Erythroblast (primary cell): ENCODE measurements around the gene P2RX4.

Experiments used
- DNase-seq, 2 experiments: peaks; one replicate each; lab custom pipeline; 2025; lab: John Stamatoyannopoulos, UW
- GATA1 ChIP-seq: IDR thresholded peaks from 2 replicates; pipeline ENCODE4 v1.6.1; 2011; ENCODE audit warnings: low read depth, mild to moderate bottlenecking, control low read depth, low read length, moderate library complexity
- POLR2A ChIP-seq: IDR thresholded peaks from 2 replicates; pipeline ENCODE4 v1.6.1; 2011; ENCODE audit warnings: mild to moderate bottlenecking, low read length

P2RX4 gene, protein sequence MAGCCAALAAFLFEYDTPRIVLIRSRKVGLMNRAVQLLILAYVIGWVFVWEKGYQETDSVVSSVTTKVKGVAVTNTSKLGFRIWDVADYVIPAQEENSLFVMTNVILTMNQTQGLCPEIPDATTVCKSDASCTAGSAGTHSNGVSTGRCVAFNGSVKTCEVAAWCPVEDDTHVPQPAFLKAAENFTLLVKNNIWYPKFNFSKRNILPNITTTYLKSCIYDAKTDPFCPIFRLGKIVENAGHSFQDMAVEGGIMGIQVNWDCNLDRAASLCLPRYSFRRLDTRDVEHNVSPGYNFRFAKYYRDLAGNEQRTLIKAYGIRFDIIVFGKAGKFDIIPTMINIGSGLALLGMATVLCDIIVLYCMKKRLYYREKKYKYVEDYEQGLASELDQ

DNA sequence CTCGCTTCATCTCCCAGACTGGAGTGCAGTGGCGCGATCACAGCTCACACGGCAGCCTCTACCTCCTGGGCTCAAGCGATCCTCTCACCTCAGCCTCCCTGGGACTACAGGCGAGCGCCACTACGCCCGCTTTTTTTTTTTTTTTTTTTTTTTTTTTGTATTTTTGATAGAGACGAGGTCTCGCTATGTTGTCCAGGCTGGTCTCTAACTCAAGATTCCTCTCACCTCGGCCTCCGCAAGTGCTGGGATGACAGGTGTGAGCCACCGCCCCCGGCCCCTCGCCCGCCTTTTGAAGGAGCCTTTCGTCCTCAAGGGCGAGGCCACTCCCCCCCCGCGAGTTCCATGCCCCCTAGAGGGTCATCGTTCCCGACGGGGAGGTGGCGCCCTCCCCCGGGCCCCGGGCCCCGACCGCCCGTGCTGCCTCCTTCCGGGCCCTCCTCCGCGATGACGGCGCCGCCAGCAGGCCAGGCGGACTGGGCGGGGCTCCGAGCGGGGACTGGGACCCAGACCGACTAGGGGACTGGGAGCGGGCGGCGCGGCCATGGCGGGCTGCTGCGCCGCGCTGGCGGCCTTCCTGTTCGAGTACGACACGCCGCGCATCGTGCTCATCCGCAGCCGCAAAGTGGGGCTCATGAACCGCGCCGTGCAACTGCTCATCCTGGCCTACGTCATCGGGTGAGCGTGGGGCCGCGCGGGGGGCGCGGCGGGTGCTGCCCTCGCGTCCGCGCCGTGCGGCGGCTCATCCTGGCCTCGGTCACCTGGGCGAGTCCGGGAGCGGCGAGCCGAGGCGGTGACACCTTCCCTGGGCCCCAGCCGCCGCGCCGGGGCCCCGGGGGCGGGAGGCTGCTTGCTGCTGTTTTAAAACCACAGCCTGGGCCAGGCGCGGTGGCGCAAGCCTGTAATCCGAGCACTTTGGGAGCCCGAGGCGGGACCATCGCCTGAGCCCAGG, at the start of gene P2RX4:
Gene P2RX4 (plus strand): TSS at position 506 of the 949 bp plus-strand sequence. CDS start 36 bp downstream, at position 542.
- DNase-seq, result peak; percentile 89 to 91
- TF ChIP-seq POLR2A, result peak; percentile 86
- TF ChIP-seq GATA1, result no peak

DNA sequence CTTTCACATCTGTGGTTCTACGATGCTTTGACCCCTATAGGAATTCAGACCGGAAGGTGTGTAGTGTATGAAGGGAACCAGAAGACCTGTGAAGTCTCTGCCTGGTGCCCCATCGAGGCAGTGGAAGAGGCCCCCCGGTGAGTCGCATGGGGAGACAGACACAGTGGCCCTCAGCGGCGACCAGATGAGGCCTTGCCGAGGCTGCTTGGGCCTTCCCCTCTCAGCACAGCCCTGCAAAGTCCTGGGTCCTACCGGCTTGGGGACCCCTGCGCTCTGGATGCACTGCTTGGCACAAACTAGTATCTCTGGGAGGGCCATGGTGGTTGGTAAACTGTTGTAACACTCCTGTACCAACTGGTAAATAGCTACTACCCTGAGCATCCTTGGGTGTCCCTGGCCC, 47.5 kb upstream of the P2RX4 start:
- no peak for DNase-seq
- TF ChIP-seq POLR2A (no peak), GATA1 (no peak)

DNA sequence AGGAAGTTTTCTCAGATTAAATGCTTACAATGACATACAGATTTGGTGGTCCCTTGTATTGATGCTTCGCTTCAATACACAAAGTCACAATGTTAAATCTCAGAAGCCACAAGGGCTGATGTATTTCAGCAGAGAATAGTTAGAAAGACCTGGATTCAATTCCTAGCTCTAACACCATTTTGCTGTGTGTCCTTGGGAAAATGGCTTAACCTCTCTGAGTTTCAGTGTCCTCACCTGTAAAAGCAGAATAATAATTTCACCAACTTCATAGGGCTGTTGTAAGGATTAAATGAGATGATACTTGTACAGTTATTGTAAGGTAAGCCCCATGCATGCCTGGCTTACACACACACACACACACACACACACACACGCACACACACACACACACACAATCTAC, 46.9 kb upstream of the P2RX4 start:
- TF ChIP-seq GATA1, result no peak
- no peak for DNase-seq

DNA sequence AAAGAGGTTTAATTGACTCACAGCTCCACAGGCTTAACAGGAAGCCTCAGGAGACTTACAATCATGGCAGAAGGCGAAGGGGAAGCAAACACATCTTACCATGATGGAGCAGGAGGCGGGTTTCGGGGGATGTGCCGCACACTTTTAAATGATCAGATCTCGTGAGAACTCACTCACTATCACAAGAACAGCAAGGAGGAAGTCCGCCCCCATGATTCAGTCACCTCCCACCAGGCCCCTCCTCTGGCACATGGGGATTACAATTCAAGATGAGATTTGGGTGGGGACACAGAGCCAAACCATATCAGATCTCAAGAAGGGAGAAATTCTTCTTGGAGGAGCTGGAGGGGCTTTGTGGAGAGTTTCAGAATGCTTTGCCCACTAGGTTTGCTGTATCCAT, 45.1 kb upstream of the P2RX4 start:
- peak in 1 of 2 experiments; percentile 12 for DNase-seq

DNA sequence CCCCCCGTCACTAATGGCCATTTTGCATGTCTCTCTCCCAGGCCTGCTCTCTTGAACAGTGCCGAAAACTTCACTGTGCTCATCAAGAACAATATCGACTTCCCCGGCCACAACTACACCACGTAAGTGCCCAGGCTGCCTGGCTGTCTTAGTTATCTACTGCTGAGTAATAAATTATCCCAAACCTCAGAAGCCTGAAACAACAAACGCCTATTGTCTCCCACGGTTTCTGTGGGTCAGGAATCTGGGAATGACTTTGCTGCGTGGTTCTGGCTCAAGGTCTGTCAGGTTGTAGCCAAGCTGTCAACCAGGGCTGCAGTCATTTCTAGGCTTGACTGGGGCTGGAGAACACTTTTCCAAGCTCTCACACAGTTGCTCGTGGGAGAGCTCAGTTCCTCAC, 44.6 kb upstream of the P2RX4 start:
- TF ChIP-seq GATA1 (no peak), POLR2A (no peak)

DNA sequence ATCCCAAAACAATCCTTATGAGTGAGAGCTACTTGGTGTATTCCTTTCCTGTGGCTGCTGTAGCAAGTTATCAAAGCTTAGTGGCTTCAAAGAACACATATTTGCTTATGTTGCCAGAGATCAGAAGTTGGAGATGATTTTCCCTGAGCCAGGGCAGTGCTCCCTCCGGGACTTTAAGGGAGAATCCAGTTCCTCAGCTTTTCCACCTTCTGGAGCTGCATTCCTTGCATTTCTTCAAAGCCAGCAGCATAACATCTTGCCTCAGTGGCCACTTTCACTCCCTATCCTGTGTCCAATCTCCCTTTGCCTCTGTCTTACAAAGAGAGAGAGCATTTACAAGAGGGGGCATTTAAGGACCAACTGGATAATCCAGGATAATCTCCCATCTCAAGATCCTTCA, 43.6 kb upstream of the P2RX4 start:
- no peak for DNase-seq
- TF ChIP-seq POLR2A (no peak), GATA1 (no peak)

More for the DNA sequence above, 44.6 kb upstream of the P2RX4 start:
- no peak for DNase-seq

DNA sequence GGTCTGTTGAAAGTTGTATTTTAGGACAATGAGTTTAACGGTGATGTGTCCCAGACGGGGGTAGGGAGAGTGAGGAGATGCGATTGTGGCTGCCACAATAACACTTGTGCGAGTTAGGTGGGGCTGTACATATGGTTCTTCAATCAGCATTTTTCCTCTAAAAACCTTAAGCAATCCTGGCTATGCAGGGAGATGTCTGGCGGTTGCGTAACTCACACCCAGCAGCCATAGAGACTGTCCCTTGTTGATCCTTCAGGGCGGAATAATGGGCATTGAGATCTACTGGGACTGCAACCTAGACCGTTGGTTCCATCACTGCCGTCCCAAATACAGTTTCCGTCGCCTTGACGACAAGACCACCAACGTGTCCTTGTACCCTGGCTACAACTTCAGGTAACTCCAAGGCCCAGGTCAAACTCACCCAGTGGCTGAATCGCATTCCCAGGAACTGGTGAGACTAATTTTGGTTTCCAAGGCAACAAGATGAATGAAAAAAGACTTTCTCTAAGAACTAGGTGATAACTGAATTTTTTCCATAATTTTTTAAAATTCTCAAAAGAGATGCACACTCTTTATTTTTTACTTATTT, 42.6 kb upstream of the P2RX4 start:
- TF ChIP-seq POLR2A, result no peak
- TF ChIP-seq GATA1, result no peak
- DNase-seq, result no peak

DNA sequence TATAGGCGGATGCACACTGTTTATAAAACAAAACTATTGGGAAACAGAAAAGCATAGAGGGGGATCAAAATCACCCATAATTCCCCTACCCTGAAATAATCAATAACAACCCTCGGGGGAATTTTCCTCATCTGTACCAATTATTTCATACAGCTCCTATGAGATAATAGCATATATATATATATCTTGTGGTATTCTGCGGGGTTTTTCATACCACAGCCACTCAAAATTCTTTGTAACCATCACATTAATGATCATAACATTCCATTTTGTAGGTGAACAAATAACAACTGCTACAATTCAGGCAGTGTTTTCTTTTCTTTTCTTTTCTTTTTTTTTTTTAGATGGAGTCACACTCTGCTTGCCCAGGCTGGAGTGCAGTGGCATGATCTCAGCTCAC, 42.0 kb upstream of the P2RX4 start:
- no peak for DNase-seq

DNA sequence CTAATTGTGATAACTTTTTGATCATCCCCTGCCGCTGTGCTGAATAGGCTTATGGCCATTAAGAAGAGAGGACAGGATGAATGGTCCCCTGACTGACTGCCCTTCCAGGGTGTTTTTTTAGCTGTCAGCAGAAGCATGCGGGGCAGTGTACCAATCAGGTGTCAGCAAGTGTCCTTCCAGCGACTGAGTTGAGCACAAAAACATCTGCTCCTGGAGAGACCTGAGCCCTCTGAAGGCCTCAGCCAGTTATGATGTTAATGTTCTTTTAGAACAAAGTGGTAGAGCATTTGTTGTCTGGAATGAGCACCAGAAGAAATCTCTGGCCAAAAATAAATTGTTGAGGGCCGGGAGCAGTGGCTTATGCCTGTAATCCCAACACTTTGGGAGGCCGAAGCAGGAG, 39.8 kb upstream of the P2RX4 start:
- TF ChIP-seq GATA1, result no peak
- no peak for TF ChIP-seq POLR2A
- no peak for DNase-seq

More for the DNA sequence above, 42.0 kb upstream of the P2RX4 start:
- TF ChIP-seq GATA1, result no peak
- no peak for TF ChIP-seq POLR2A

DNA sequence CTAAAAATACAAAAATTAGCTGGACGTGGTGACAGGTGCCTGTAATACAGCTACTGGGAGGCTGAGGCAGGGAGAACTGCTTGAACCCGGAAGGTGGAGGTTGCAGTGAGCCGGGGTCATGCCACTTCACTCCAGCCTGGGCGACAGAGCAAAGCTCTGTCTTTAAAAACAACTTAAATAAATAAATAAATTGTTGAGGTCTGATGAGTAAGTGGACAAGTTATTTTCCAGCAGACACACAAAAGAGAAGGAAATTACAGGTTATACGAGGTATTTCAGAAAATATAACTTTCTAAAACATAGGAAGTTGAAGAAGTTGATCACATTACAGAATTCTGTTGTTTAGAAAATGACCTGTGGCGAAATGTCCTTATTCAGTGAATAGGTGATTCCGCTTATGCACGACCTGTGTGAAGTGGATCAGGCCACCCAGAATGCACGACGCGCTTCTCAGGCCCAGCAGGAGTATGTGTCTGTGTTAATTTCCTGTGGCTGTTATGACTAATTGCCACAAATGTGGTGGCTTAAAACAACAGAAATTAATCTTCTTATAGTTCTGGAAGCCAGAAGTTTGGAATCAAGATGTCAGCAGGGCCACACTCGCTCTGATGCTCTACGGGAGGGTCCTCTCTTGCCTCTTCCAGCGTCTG, 39.2 kb upstream of the P2RX4 start:
- TF ChIP-seq GATA1 (no peak), POLR2A (no peak)
- DNase-seq, result no peak

DNA sequence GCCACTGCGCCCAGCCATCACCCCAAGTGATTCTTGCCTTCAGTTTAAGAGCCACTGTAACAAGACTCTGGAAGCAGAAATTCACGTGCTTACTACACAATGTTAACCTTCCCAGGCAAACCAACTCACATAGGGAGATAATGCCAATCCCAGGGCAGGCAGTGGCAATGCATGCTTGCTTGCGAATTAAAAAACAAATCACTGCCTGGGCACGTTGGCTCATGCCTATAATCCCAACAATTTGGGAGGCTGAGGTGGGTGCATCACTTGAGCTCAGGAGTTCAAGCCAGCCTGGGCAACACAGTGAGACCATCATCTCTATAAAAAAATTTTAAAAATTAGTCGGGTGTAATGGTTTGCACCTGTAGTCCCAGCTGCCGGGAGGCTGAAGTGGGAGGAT, 37.8 kb upstream of the P2RX4 start:
- no peak for TF ChIP-seq POLR2A
- no peak for TF ChIP-seq GATA1
- no peak for DNase-seq

DNA sequence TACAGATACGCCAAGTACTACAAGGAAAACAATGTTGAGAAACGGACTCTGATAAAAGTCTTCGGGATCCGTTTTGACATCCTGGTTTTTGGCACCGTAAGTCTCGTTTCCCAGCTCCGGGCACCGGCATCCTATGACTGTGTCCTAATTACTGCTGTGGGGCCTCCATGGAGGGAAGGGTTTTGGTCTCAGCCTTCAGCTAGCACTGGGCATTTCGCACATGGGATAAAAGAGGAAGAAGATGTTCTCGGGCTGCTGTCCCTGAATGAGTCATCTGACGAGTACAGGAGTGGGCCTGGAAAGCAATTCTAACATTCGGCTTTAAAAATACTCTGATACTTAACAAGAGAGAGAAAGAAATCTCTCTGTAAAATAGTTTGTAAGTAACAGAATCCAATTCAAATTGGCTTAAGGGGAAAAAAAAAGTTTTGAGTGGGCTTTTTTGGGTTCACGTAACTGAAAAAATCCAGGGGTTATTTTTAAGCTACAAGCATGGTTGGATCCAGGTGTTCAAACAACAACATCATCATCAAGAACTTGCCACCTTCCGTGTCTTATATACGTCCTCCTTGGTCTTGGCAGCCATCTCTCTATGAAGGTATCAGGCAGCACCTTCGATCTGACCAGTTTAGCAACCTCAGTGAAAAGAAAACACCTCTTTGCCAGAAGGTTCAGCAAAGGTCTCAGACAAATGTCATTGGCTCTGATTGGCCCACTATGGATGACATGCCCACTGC, 34.4 kb upstream of the P2RX4 start:
- no peak for TF ChIP-seq GATA1
- TF ChIP-seq POLR2A, result no peak
- no peak for DNase-seq

DNA sequence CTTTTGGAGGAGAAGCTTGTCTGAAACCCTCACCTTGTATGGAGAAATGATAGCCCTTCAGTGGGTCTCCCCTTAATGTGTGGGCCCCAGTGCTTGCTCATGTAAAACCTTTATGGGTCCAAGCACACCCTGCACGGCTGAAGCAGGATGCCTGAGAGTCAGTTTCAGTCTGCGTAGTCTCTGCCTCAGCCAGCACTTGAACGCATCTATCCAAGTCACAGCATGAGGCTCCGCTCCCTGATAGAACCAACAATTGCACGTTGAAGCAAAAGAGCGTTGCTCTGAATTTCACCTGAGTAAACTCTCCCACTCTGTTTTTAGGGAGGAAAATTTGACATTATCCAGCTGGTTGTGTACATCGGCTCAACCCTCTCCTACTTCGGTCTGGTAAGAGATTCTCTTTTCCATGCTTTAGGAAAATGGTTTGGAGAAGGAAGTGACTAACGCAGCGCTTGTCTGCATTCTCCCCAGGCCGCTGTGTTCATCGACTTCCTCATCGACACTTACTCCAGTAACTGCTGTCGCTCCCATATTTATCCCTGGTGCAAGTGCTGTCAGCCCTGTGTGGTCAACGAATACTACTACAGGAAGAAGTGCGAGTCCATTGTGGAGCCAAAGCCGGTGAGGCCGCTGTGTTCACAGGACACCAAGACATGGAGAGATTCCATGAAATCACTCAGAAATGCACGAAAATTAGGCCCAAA, 33.0 kb upstream of the P2RX4 start:
- no peak for DNase-seq
- no peak for TF ChIP-seq POLR2A
- no peak for TF ChIP-seq GATA1
